GM12872 (cell line): ENCODE data around the gene SCRN1.

Experiments
- TF ChIP-seq, protein P1 (sequence below): IDR thresholded peaks from 3 replicates; pipeline ENCODE4 v1.5.1; 2011; ENCODE audit warnings: low read depth, mild to moderate bottlenecking, low read length, moderate library complexity; ENCODE audit not compliant: insufficient read depth

Gene SCRN1

GRCh38 chr7:29914180-29914579, 75.4 kb downstream of the SCRN1 start:
- TF ChIP-seq, protein P1, sequence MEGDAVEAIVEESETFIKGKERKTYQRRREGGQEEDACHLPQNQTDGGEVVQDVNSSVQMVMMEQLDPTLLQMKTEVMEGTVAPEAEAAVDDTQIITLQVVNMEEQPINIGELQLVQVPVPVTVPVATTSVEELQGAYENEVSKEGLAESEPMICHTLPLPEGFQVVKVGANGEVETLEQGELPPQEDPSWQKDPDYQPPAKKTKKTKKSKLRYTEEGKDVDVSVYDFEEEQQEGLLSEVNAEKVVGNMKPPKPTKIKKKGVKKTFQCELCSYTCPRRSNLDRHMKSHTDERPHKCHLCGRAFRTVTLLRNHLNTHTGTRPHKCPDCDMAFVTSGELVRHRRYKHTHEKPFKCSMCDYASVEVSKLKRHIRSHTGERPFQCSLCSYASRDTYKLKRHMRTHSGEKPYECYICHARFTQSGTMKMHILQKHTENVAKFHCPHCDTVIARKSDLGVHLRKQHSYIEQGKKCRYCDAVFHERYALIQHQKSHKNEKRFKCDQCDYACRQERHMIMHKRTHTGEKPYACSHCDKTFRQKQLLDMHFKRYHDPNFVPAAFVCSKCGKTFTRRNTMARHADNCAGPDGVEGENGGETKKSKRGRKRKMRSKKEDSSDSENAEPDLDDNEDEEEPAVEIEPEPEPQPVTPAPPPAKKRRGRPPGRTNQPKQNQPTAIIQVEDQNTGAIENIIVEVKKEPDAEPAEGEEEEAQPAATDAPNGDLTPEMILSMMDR: no peak

DNA sequence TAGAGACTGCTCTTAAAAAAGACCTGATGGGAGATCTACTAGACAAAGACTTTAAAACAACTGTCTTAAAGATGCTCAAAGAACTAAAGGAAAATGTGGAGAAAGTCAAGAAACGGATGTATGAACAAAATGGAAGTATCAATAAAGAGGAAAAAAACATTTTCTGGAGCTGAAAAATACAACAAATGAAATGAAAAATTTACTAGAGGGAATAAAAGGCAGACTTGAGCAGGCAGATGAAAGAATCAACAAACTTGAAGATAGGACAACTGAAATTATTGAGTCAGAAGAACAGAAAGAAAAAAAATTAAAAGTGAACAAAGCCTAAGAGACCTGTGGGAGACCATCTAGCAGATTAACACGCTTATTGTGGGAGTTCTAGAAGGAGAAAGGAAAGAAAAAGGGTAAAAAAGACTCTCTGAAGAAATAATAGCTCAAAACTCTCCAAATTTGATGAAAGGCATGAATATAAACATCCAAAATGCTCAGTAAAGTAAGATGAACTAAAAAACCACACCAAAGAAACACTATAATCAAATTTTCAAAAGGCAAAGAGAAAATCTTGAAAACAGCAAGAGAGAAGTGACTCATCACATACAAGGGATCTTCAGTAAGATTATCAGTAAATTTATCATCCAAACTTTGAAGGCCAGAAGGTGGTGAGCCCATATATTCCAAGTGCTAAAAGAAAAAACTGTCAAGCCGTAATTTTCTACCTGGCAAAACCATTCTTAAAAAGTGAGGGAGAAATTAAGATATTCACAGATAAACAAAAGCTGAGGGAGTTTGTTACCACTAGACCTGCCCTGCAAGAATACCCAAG, 83.2 kb downstream of the SCRN1 start:
- TF ChIP-seq, protein P1: no peak

DNA sequence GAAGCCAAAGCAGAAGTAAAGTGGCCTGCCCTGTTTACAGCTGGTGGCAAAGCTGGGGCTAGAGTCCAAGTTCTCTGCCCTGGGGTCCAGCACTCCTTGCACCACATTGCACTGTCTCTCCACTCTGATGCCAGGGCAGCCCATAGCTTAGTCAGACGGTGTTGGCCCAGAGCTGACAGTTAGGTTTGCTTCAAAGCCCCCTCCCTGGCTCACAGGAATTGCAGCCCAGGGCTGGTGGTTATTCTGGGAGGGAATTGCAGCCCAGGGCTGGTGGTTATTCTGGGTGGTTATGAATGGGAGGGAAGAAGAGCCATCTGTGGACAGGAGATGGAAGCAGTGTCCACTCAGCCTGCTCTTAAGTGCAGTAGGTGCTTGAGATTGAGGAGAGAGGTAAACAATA, 88.9 kb downstream of the SCRN1 start:
- TF ChIP-seq, protein P1: no peak

DNA sequence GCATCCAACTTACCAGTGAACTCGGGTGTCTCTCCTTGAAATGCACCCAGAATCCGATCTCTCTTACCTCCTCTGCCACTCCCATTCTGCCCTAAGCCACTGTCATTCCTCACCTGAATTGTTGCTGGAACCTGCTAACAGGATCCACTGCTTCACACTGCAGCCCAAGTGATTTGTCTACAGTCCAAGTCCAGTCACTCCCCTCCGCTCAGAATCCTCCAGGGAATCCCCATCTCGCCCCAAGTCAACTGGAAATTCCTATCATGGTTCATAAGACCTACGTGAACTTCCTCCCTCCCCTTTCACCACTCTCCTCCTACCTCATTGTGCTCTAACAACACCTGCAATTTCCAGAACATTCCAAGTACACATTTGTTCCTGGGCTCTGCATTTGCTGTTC, 91.3 kb downstream of the SCRN1 start:
- TF ChIP-seq, protein P1: no peak

GRCh38 chr7:29896685-29897411, 92.8 kb downstream of the SCRN1 start:
- TF ChIP-seq, protein P1: no peak

DNA sequence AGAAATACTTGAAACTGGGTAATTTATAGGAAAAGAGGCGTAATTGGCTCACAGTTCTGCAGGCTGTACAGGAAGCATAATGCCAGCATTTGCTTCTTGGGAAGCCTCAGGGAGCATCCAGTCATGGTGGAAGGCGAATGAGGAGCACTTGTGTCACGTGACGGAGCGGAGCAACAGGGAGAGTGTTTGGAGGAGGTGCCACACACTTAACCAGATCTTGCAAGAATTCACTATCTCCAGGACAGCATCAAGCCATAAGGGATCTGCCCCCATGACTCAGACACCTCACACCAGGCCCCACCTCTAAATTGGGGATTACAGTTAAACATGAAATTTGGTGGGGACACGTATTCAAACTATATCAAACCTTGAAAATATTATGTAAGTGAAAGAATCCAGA, 94.0 kb downstream of the SCRN1 start:
- TF ChIP-seq, protein P1: no peak

DNA sequence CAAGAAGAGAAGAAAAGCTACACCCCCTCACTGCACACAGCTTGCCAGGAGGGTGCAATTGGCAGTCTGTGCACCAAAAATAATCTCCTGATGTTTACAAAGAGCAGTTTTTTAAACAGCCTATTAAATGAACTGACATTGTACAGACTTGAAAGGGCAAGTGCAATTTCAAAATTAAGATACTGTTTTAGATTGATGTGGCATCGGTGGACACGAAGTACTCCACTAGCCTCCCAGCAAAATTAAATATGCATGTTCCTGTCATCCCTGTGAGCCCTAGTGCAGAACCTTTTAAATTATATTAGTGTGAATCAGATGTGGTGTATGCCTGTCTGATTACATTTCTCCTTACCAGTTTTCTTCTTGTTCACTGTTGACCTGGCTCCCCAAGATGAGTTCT, 95.3 kb downstream of the SCRN1 start:
- TF ChIP-seq, protein P1: no peak
